K562 (cell line): Measurements from ENCODE around the gene KCNA2.

Source experiments
- CHD4 ChIP-seq: fragments of 200-600 bp; sonication (generic); IDR thresholded peaks from 3 replicates; pipeline ENCODE4 v1.6.1; 2012; ENCODE audit warnings: low read depth, mild to moderate bottlenecking, mixed read lengths, low read length, inconsistent platforms; ENCODE audit not compliant: insufficient read depth, insufficient replicate concordance, poor library complexity, severe bottlenecking
- NR2C2 ChIP-seq, 2 experiments: fragments of 200-800 bp in 1 of 2; sonication (Bioruptor generic) in 1 of 2; sonication (generic) in 1 of 2; formaldehyde crosslinking in 1 of 2; IDR thresholded peaks; 2 replicates each; pipeline versions ENCODE4 v1.6.1 to v1.8.0; 2016 to 2022; ENCODE audit warnings: mild to moderate bottlenecking in 1 of 2, missing compliant biosample characterization in 1 of 2, missing genetic modification characterization in 1 of 2, missing genetic modification reagents in 1 of 2

DNA sequence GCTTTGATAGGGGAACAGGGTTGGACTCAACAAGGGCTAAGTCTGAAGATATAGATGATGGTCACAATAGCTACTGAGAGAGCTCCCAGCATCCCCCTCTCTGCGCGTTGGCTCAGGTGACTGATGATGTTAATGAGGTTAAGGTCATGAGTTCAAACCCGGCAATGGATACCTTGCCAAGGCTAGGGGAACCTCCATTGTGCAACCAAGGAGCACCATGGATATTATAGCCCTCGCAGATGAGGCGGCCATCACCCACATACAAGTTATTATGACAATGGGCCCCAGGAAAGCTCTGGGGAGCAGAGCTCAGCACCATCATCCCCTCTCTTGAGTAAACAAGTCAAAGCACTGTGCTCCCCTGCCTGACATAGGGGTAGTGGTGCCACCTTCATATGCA, 8.2 kb downstream of the KCNA2 start:
- no peak for TF ChIP-seq CHD4
- TF ChIP-seq NR2C2 (CRISPR knock-in tag; IDR thresholded peaks at IDR 0.05), result no peak
- TF ChIP-seq NR2C2 (tag; IDR thresholded peaks at IDR 0.05), result no peak
